ENCODE data around the gene TM9SF4. TPM values are rescaled to one million over a fixed set of nuclear protein-coding genes. Genes with fewer than 3 reads are reported as not detected.

TM9SF4 gene
- total RNA-seq, 1 donor from 2014 or later = 99.4 TPM

DNA sequence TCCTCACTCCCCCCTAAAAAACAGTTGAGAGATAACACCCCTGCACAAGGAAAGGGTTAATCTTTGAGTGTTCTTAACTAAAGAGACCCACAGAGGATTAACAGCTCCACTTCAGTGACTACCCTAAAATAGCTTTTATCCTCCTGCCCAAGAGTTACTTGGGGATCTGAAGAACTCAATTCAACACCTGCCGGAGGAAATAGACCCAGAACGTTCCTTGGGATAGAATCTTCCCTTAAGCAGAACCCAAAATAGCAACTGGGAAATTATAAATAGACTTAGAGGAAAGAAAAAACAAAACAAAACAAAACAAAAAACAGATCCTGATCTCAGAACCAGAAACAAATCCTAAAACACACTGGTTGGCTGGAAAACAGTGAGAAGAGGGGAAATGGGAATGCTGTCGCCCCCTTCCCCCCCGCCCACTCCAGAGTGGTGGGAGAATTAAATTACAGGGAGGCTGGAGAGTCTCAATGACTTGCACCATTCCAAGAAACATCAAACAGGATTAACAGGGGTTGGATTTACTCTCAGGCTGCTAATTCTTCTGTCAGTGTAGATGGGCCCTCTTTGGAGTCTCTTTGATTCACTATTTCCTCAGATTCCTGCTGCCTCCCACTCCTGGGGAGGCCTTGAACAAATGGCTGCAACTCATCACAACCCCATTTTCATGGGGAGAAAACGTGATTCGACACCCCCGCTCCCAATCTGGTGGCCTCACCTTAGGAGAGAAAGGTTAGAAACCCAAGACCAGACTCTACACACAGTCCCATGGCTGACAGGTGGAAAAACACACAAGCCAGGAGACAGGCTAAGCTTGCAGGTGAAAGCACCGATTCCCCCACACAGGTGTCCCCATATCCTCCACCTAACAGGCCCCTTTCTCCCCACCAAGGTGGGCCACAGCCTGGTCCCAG lies 96.6 kb downstream of the TM9SF4 start:
- Mint-ChIP-seq H3K9me3 (no peaks in the 10 kb centered on the region), H3K4me1 (ENCODE audit: unreplicated experiment) (peaks cover 58% of the 10 kb centered on the region), H3K27me3 (no peaks in the 10 kb centered on the region), H3K27ac (peak overlapping the region; percentile 97), H3K4me3 (peak overlapping the region; percentile 99), H3K36me3 (peaks cover 6% of the 10 kb centered on the region)
- TF ChIP-seq, protein P1, sequence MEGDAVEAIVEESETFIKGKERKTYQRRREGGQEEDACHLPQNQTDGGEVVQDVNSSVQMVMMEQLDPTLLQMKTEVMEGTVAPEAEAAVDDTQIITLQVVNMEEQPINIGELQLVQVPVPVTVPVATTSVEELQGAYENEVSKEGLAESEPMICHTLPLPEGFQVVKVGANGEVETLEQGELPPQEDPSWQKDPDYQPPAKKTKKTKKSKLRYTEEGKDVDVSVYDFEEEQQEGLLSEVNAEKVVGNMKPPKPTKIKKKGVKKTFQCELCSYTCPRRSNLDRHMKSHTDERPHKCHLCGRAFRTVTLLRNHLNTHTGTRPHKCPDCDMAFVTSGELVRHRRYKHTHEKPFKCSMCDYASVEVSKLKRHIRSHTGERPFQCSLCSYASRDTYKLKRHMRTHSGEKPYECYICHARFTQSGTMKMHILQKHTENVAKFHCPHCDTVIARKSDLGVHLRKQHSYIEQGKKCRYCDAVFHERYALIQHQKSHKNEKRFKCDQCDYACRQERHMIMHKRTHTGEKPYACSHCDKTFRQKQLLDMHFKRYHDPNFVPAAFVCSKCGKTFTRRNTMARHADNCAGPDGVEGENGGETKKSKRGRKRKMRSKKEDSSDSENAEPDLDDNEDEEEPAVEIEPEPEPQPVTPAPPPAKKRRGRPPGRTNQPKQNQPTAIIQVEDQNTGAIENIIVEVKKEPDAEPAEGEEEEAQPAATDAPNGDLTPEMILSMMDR (conservative IDR thresholded peaks at IDR 0.05) = no peak
- no peak for DNase-seq (ENCODE audit: extremely low spot score, unreplicated experiment)

DNA sequence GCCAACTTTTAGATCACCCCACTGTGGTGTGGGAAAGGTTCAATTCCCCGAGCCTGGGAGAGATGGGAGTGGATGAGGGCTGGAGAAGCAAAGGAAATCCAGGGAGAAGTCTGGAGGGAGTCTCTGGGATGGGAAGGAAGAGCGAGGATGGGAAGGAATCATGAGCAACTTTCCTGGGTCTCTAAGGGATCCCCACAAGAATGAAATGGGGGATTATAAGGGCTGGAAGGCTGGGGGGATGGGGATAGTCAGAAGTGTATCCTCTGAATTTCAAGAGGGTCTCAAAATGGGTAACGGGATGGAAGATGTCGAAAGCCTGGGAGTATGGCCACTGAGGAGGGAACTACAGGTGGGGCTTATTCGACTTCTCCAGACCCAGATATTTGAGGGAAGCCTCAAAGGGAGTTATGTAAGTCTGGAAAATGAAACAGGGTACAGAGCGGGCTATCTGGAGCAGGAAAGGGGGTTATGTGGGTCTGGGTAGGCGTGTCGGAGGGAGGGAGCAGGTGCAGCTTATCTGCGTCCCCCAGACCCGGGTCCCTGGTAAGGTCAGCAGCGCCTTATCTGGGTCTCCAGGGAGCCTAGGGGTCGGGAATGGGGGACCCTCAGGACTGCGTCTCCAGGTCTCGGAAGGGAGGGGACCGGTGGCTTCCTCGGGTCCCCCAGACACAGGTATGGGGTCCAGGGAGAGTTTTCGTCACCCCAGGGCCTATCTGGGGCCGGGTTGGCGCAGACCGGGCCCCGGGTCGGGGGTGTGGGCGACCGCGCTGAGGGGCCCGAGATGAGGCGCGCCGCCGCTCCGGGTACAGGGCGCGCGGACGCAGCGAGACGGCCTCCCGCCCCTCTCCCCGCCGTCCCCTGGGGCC lies 97.5 kb downstream of the TM9SF4 start:
- Mint-ChIP-seq H3K27ac (peak overlapping the region; percentile 97), H3K9me3 (no peaks in the 10 kb centered on the region), H3K27me3 (no peaks in the 10 kb centered on the region), H3K36me3 (peaks cover 9% of the 10 kb centered on the region), H3K4me3 (peak overlapping the region; percentile 99), H3K4me1 (ENCODE audit: unreplicated experiment) (peaks cover 62% of the 10 kb centered on the region)
- DNase-seq (ENCODE audit: extremely low spot score, unreplicated experiment) = no peak
- TF ChIP-seq, protein P1 (conservative IDR thresholded peaks at IDR 0.05) = no peak

DNA sequence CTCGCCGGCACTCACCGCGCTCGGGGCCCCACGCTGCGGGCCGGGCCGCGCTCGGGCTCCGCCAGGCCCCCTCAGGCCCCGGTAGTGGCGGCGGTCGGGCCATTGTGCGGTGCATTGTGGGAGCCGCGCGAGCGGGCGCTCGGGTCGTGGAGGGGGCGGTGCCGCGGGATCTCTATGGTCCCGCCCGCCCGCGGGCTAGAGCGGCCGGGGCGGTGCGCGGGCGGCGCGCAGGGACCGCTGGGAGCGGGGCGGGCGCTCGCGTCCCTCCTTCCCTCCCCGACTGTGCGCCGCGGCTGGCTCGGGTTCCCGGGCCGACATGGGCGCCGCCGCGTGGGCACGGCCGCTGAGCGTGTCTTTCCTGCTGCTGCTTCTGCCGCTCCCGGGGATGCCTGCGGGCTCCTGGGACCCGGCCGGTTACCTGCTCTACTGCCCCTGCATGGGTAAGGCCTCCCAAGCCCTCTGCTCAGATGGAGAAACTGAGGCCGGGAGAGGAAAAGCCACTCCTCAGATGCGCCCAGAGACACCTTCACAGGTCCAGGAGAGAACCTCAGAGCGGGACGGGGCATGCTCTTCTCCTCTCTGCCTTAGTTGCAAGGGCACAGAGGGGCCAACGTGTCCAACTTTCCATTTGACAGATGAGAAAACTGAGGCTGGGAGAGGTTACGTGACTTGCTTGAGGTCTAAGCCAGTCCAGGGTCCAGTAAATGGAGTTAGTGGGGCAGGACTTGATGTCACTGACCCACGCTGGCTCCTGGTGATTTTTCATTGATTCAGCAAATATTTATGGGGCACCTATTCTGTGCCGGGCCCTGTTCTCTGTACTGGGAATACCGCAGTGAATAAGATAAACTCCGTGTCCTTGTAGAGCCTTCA lies 98.3 kb downstream of the TM9SF4 start, which contains the start of the genes PLAGL2 and POFUT1:
TSS of gene PLAGL2 (minus strand) at position 118 of the 873 bp plus-strand sequence. CDS start 5,565 bp downstream, outside the sequence.
TSS of gene POFUT1 (plus strand) at position 255 of the 873 bp plus-strand sequence. CDS start at position 317, 62 bp downstream.
- H3K9me3 Mint-ChIP-seq = no peaks in the 10 kb centered on the region
- peak within 1 kb of the TSS; percentile 97 for H3K27ac Mint-ChIP-seq
- peaks cover 54% of the 10 kb centered on the region for H3K4me1 Mint-ChIP-seq (ENCODE audit: unreplicated experiment)
- DNase-seq (ENCODE audit: extremely low spot score, unreplicated experiment) = peak; percentile 96
- H3K27me3 Mint-ChIP-seq = no peaks in the 10 kb centered on the region
- H3K4me3 Mint-ChIP-seq = peak within 1 kb of the TSS; percentile 99
- peaks cover 6% of the 10 kb centered on the region for H3K36me3 Mint-ChIP-seq
- TF ChIP-seq, protein P1 (conservative IDR thresholded peaks at IDR 0.05) = peak; percentile 45

- no peak for DNase-seq (ENCODE audit: extremely low spot score, unreplicated experiment)
- Mint-ChIP-seq H3K27me3 (no peaks in the 10 kb centered on the region), H3K9me3 (no peaks in the 10 kb centered on the region), H3K4me1 (ENCODE audit: unreplicated experiment) (peaks cover 47% of the 10 kb centered on the region), H3K4me3 (peak overlapping the region; percentile 87), H3K27ac (peak overlapping the region; percentile 86), H3K36me3 (peaks cover 6% of the 10 kb centered on the region)
- TF ChIP-seq, protein P1 (conservative IDR thresholded peaks at IDR 0.05) = no peak
Measured at GRCh38 chr20:32208499-32209154, 99.1 kb downstream of the TM9SF4 start.

Measured in type B pancreatic cell (in vitro differentiated cells).